Midbrain (tissue), 1 donor: ENCODE data around the gene CDH22.

ENCODE experiments used
- DNase-seq: peaks from one replicate; lab custom pipeline; 2025; lab: John Stamatoyannopoulos, UW

CDH22 gene

GRCh38 chr20:46343348-46343974, 35.2 kb upstream of the CDH22 start:
- DNase-seq, result no peak

GRCh38 chr20:46342451-46343347, 34.4 kb upstream of the CDH22 start:
- no peak for DNase-seq

- DNase-seq, result no peak
Observed at GRCh38 chr20:46342010-46342378, 33.7 kb upstream of the CDH22 start.

- no peak for DNase-seq
Observed at GRCh38 chr20:46341074-46342009, 33.0 kb upstream of the CDH22 start.

GRCh38 chr20:46339037-46339436, 30.7 kb upstream of the CDH22 start:
- no peak for DNase-seq

GRCh38 chr20:46336735-46337134, 28.4 kb upstream of the CDH22 start:
- no peak for DNase-seq

GRCh38 chr20:46334303-46334904, 26.1 kb upstream of the CDH22 start:
- no peak for DNase-seq

GRCh38 chr20:46333161-46333991, 25.1 kb upstream of the CDH22 start:
- no peak for DNase-seq

GRCh38 chr20:46332373-46333160, 24.3 kb upstream of the CDH22 start:
- no peak for DNase-seq

- DNase-seq, result no peak
Observed at GRCh38 chr20:46331611-46332361, 23.5 kb upstream of the CDH22 start.

GRCh38 chr20:46330831-46331371, 22.6 kb upstream of the CDH22 start:
- no peak for DNase-seq

GRCh38 chr20:46330072-46330763, 21.9 kb upstream of the CDH22 start:
- DNase-seq, result no peak

- DNase-seq, result no peak
Observed at GRCh38 chr20:46328200-46328882, 20.0 kb upstream of the CDH22 start.

- no peak for DNase-seq
Observed at GRCh38 chr20:46327557-46327956, 19.3 kb upstream of the CDH22 start.

GRCh38 chr20:46325789-46326188, 17.5 kb upstream of the CDH22 start:
- DNase-seq, result no peak

GRCh38 chr20:46324960-46325703, 16.8 kb upstream of the CDH22 start:
- DNase-seq, result no peak

GRCh38 chr20:46324379-46324778, 16.1 kb upstream of the CDH22 start:
- DNase-seq, result no peak
